ENCODE results near the gene PGAM1. TPM values are rescaled to one million over a fixed set of nuclear protein-coding genes. Genes with fewer than 3 reads are reported as not detected.

The PGAM1 gene
- total RNA-seq, 1 donor from 2014 or later: 162 TPM

DNA sequence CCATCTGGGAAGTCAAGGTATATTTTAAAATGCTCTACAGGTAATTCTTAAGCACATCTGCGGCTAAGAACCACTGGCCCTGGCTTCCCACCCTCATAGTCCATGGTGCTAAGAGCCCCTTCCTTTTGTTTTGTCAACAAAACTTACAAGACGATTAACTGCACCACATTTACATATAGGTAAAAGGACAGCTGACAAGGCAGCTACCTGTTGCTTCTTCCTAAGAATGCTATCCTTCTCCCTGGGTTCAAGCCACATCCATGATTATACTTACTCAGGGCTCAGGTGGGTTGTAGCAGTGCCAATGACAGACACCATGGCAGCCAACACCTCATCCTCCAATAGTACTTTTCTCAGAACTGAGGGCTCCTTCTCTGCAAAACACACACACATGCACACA is 36.3 kb downstream of the PGAM1 start:
- intact Hi-C loops (cut with micrococcal nuclease): loop anchor here (5.0 kb wide), 1 partner anchor 35 kb away; the partner anchor contains the start of genes MMS19 and UBTD1
- H3K4me3 Mint-ChIP-seq: no peak overlapping the region
- POLR2A ChIA-PET: no interaction called here
- peaks cover 90% of the 10 kb centered on the region for H3K36me3 Mint-ChIP-seq (ENCODE audit: low read depth)
- CTCF ChIA-PET: interaction anchor here (1.1 to 1.6 kb wide), 3 partner anchors 91 to 96 kb away, joined by 3 to 5 read pairs (median 3); no protein-coding TSS in a partner anchor
- no peaks in the 10 kb centered on the region for H3K27me3 Mint-ChIP-seq
- DNase-seq: no peak
- H3K27ac Mint-ChIP-seq: no peak overlapping the region
- H3K9me3 Mint-ChIP-seq: no peaks in the 10 kb centered on the region
- no peaks in the 10 kb centered on the region for H3K4me1 Mint-ChIP-seq
- no peak for ATAC-seq (ENCODE audit: low read depth)
- TF ChIP-seq, protein P1, sequence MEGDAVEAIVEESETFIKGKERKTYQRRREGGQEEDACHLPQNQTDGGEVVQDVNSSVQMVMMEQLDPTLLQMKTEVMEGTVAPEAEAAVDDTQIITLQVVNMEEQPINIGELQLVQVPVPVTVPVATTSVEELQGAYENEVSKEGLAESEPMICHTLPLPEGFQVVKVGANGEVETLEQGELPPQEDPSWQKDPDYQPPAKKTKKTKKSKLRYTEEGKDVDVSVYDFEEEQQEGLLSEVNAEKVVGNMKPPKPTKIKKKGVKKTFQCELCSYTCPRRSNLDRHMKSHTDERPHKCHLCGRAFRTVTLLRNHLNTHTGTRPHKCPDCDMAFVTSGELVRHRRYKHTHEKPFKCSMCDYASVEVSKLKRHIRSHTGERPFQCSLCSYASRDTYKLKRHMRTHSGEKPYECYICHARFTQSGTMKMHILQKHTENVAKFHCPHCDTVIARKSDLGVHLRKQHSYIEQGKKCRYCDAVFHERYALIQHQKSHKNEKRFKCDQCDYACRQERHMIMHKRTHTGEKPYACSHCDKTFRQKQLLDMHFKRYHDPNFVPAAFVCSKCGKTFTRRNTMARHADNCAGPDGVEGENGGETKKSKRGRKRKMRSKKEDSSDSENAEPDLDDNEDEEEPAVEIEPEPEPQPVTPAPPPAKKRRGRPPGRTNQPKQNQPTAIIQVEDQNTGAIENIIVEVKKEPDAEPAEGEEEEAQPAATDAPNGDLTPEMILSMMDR (IDR thresholded peaks at IDR 0.05): no peak

DNA sequence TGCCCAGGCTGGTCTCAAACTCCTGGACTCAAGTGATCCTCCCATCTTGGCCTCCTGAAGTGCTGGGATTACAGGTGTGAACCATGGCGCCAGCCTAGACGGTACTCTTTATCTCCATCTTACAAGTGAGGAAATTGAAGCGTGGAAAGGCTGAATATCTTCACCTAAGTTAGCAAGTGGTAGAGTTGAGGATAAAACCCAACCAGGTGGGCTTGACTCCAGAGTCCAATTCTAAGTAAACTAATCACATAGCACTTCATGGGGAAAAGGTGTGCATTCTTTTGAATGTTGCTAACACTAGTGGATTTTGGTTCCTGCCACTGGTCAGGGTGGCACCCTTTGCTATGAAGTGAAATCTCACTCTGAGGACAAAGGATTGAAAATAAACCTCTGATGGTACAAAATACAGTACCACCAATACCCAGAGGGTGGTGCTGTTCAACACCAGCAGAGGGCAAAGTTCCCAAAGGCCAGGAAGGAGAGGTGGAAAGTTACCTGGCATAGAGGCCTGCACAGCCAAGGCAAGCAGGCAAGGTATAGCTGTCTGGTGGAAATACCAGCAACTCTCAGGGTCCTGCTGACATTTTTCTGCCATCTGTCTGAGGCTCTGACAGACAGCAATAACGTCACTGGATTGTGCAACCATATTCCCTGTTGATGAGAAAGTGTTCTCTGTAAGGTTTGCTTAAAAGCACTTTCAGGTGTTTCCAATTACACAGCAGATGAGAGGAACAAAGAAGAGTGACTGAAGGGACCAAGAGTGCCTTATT is 37.6 kb downstream of the PGAM1 start:
- POLR2A ChIA-PET: no interaction called here
- Mint-ChIP-seq H3K4me3 (no peak overlapping the region), H3K36me3 (ENCODE audit: low read depth) (peaks cover 91% of the 10 kb centered on the region), H3K9me3 (no peaks in the 10 kb centered on the region), H3K4me1 (no peaks in the 10 kb centered on the region), H3K27me3 (no peaks in the 10 kb centered on the region), H3K27ac (no peak overlapping the region)
- intact Hi-C loops (cut with micrococcal nuclease): loop anchor here (1.0 to 5.0 kb wide), 2 partner anchors 34 to 56 kb away; partner anchors contain the start of genes MMS19 and UBTD1
- TF ChIP-seq, protein P1 (IDR thresholded peaks at IDR 0.05): no peak
- peak; percentile 76 for ATAC-seq (ENCODE audit: low read depth)
- CTCF ChIA-PET: interaction anchor here (1.1 to 3.0 kb wide), 2 partner anchors 25 to 89 kb away, joined by 4 to 19 read pairs; no protein-coding TSS in a partner anchor
- no peak for DNase-seq

DNA sequence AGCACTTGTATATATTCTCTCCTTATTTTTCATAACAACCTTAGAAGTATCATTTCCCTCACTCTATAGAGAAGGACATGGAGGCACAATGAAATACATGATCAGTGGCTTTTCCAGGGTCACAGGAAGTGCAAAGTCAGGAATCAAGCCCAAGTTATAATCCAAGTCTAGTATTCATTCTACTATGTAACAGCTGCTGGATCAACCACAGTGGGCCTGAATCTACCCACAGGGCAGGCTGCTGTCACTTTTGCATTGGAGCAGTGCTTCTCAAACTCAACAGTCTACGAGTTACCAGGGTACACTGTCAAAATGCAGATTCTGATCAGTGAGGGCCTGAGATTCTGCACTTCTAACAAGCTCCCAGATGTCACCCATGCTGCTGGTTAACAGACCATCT is 38.2 kb downstream of the PGAM1 start:
- ChIA-PET POLR2A (interaction anchor here (0.7 kb wide), 1 partner anchor 107 kb away, joined by 4 read pairs; no protein-coding TSS in a partner anchor), CTCF (interaction anchor here (1.1 to 3.0 kb wide), 2 partner anchors 24 to 88 kb away, joined by 4 to 19 read pairs; no protein-coding TSS in a partner anchor)
- no peak for DNase-seq
- TF ChIP-seq, protein P1 (IDR thresholded peaks at IDR 0.05): no peak
- peaks cover 91% of the 10 kb centered on the region for H3K36me3 Mint-ChIP-seq (ENCODE audit: low read depth)
- H3K9me3 Mint-ChIP-seq: no peaks in the 10 kb centered on the region
- H3K27ac Mint-ChIP-seq: no peak overlapping the region
- H3K4me3 Mint-ChIP-seq: no peak overlapping the region
- intact Hi-C loops (cut with micrococcal nuclease): loop anchor here (5.0 kb wide), 1 partner anchor 33 kb away; the partner anchor contains the start of genes MMS19 and UBTD1
- ATAC-seq (ENCODE audit: low read depth): no peak
- no peaks in the 10 kb centered on the region for H3K4me1 Mint-ChIP-seq
- no peaks in the 10 kb centered on the region for H3K27me3 Mint-ChIP-seq

DNA sequence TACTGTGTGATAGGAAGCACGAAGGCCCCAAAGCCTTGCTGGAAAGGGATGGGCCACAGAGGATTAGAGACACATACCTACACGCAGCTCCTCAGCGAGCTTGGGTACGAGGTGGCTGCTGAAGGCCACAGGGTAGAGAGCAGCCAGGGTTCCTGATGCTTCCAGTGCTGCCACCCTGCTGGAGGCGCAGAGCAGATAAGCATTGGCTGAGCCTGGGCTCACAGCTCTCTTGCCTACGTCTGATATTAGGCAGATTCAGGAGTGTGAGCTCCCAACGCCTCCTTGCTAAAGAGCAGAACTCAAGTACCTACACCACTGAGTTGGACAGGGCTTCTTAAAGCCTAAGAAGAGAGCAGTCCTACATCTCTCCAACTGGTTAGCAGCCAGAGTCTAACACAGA is 40.0 kb downstream of the PGAM1 start:
- POLR2A ChIA-PET: no interaction called here

More for the DNA sequence above, 40.0 kb downstream of the PGAM1 start:
- ATAC-seq (ENCODE audit: low read depth) (no peak), DNase-seq (no peak)
- CTCF ChIA-PET: interaction anchor here (3.0 kb wide), 1 partner anchor 87 kb away, joined by 19 read pairs; no protein-coding TSS in a partner anchor
- Mint-ChIP-seq H3K4me3 (no peak overlapping the region), H3K36me3 (ENCODE audit: low read depth) (peaks cover 90% of the 10 kb centered on the region), H3K4me1 (no peaks in the 10 kb centered on the region), H3K9me3 (no peaks in the 10 kb centered on the region), H3K27ac (no peak overlapping the region), H3K27me3 (no peaks in the 10 kb centered on the region)
- intact Hi-C loops (cut with micrococcal nuclease): no loop called here
- TF ChIP-seq, protein P1 (IDR thresholded peaks at IDR 0.05): no peak

Data from activated B cell treated with CpG ODN at 0.5 μM for 24 hours (primary cell).